Thoracic aorta (tissue), 2 donors: ENCODE measurements around the gene SLC5A6. TPM values are rescaled to one million over a fixed set of nuclear protein-coding genes. Genes with fewer than 3 reads are reported as not detected.

Source experiments
- ATAC-seq: fragments of 150-250 bp; one replicate; pipeline ENCODE4 v1.8.0; 2017; ENCODE audit warnings: low read depth; ENCODE audit not compliant: insufficient number of reproducible peaks, low FRiP score
- DNase-seq: peaks from one replicate; pipeline ENCODE4 v3.0.0-alpha.2; 2020; ENCODE audit warnings: low spot score
- H3K27ac ChIP-seq, 2 donors: fragments of 200-600 bp; sonication (generic); 1 replicate in 1 of 2; 2 replicates in 1 of 2; pipeline ENCODE4 v1.5.1; 2016; ENCODE audit warnings: mild to moderate bottlenecking in 2 of 2, moderate library complexity in 2 of 2
- H3K27me3 ChIP-seq: fragments of 200-600 bp; sonication (generic); replicated peaks from 2 replicates; pipeline ENCODE4 v1.6.0; 2016; ENCODE audit warnings: mild to moderate bottlenecking; ENCODE audit not compliant: insufficient read depth
- H3K36me3 ChIP-seq: fragments of 200-600 bp; sonication (generic); one replicate; pipeline ENCODE4 v1.5.1; 2016
- H3K4me1 ChIP-seq, 2 donors: fragments of 200-600 bp; sonication (generic); 1 replicate in 1 of 2; 2 replicates in 1 of 2; pipeline versions ENCODE4 v1.5.1 to v1.6.0; 2016; ENCODE audit warnings: low read depth in 2 of 2, mild to moderate bottlenecking in 1 of 2; ENCODE audit not compliant: control insufficient read depth in 1 of 2
- H3K4me3 ChIP-seq: fragments of 200-600 bp; sonication (generic); 2 replicates; pipeline ENCODE4 v1.5.1; 2016; ENCODE audit warnings: mild to moderate bottlenecking
- H3K9me3 ChIP-seq: fragments of 200-600 bp; sonication (generic); 2 replicates; pipeline ENCODE4 v1.5.1; 2016
- CTCF ChIP-seq: fragments of 200-600 bp; sonication (generic); IDR thresholded peaks from one replicate; pipeline ENCODE4 v1.5.1; 2019; ENCODE audit warnings: antibody characterized with exemption
- total RNA-seq, 2 donors: library from RNA; depleted of rRNA; stranded (reverse); fragments of >200 nt; gene quantifications; one replicate each; pipeline versions ENCODE4 v1.1.0 to v1.2.3, GENCODE V29; 2016

SLC5A6 gene
- total RNA-seq, result 10 to 100 TPM; 26.0 to 51.2 TPM

- ATAC-seq, result peak; percentile 86
Observed at GRCh38 chr2:27211943-27212625, at the start of gene SLC5A6, which contains the start of gene ATRAID. SLC5A6 (minus strand) TSS chr2:27212268; CDS start chr2:27207650, 4,618 bp downstream. ATRAID (plus strand) TSS chr2:27212041; CDS start chr2:27212369, 328 bp downstream.

GRCh38 chr2:27261241-27261925 is 49.3 kb upstream of the SLC5A6 start:
- Histone ChIP-seq H3K9me3 (no peaks in the 10 kb centered on the region), H3K36me3 (no peaks in the 10 kb centered on the region), H3K27me3 (peaks cover 19% of the 10 kb centered on the region), H3K27ac (peak overlapping the region in 1 of 2 donors; percentile 17), H3K4me1 (peaks cover 11 to 39% of the 10 kb centered on the region in 2 donors), H3K4me3 (peak overlapping the region; percentile 71)
- TF ChIP-seq CTCF, result no peak
- ATAC-seq, result no peak
- no peak for DNase-seq

More at GRCh38 chr2:27211943-27212625, at the start of gene SLC5A6, which contains the start of gene ATRAID:
- DNase-seq, result peak; percentile 44
- peak within 1 kb of the TSS; percentile 87 for H3K4me3 ChIP-seq
- peak within 1 kb of the TSS; percentile 89 to 96 for H3K27ac ChIP-seq
- H3K36me3 ChIP-seq, result peaks cover 8% of the 10 kb centered on the region
- no peaks in the 10 kb centered on the region for H3K9me3 ChIP-seq
- no peak for TF ChIP-seq CTCF
- H3K4me1 ChIP-seq, result peaks cover 9 to 24% of the 10 kb centered on the region in 2 donors
- H3K27me3 ChIP-seq, result no peaks in the 10 kb centered on the region

- H3K27me3 ChIP-seq, result peaks cover 6% of the 10 kb centered on the region
- no peak overlapping the region for H3K27ac ChIP-seq
- ATAC-seq (no peak), DNase-seq (no peak)
- no peaks in the 10 kb centered on the region for H3K36me3 ChIP-seq
- H3K4me3 ChIP-seq, result no peak overlapping the region
- TF ChIP-seq CTCF, result no peak
- peaks cover 11 to 36% of the 10 kb centered on the region in 2 donors for H3K4me1 ChIP-seq
- H3K9me3 ChIP-seq, result no peaks in the 10 kb centered on the region
Observed at GRCh38 chr2:27258051-27258450, 46.0 kb upstream of the SLC5A6 start.

GRCh38 chr2:27256855-27257454 is 44.9 kb upstream of the SLC5A6 start:
- H3K27me3 ChIP-seq, result peaks cover 6% of the 10 kb centered on the region

More at GRCh38 chr2:27256855-27257454, 44.9 kb upstream of the SLC5A6 start:
- Histone ChIP-seq H3K27ac (no peak overlapping the region), H3K4me1 (peaks cover 11 to 25% of the 10 kb centered on the region in 2 donors), H3K9me3 (no peaks in the 10 kb centered on the region), H3K36me3 (no peaks in the 10 kb centered on the region), H3K4me3 (no peak overlapping the region)
- ATAC-seq, result no peak
- DNase-seq, result no peak
- TF ChIP-seq CTCF, result no peak
